H1 (cell line): ENCODE results near the gene ZNF367. TPM values are rescaled to one million over a fixed set of nuclear protein-coding genes. Genes with fewer than 3 reads are reported as not detected.
A peak's percentile ranks its signal among the peaks of the same experiment; 100 is the strongest.

Source experiments
- CTCF ChIA-PET: fragments of 300-600 bp; sonication (Branson Sonifier 250); formaldehyde crosslinking; loops from one replicate; lab custom pipeline; 2021; ENCODE audit not compliant: partially characterized antibody; lab: Charles Lee
- POLR2A ChIA-PET: fragments of 300-600 bp; sonication (Branson Sonifier 250); formaldehyde crosslinking; loops from one replicate; lab custom pipeline; 2021; ENCODE audit warnings: inconsistent platforms; ENCODE audit not compliant: partially characterized antibody; lab: Charles Lee
- DNase-seq, 2 experiments: peaks; one replicate each; pipeline versions ENCODE4 v3.0.0 to v3.0.0-alpha.2; 2010 to 2022; ENCODE audit warnings: low spot score in 2 of 2, low read depth in 1 of 2, mixed read lengths in 1 of 2
- FAIRE-seq: peaks from 2 replicates; lab custom pipeline; 2011; peaks lifted over from hg19 to GRCh38; lab: Jason Lieb, UNC
- H2AFZ ChIP-seq: 2 replicates; pipeline ENCODE4 v1.8.1; 2012; ENCODE audit warnings: low read length, inconsistent platforms
- H2AK5ac ChIP-seq: 2 replicates; pipeline ENCODE4 v1.6.1; 2013; ENCODE audit warnings: low read depth, low read length
- H2BK120ac ChIP-seq: replicated peaks from 2 replicates; pipeline ENCODE3; 2013; ENCODE audit warnings: low read depth, low read length, inconsistent platforms
- H2BK12ac ChIP-seq: 2 replicates; pipeline ENCODE4 v1.6.1; 2013; ENCODE audit warnings: low read depth, low read length
- H2BK15ac ChIP-seq: 2 replicates; pipeline ENCODE4 v1.6.1; 2013; ENCODE audit warnings: low read length
- H2BK20ac ChIP-seq: 2 replicates; pipeline ENCODE4 v1.6.1; 2013; ENCODE audit warnings: low read length
- H2BK5ac ChIP-seq: 2 replicates; pipeline ENCODE4 v1.6.1; 2013; ENCODE audit warnings: low read depth, low read length
- H3K14ac ChIP-seq: 2 replicates; pipeline ENCODE4 v1.6.1; 2013; ENCODE audit warnings: inconsistent platforms; ENCODE audit not compliant: insufficient read length
- H3K18ac ChIP-seq: 2 replicates; pipeline ENCODE4 v1.6.1; 2013; ENCODE audit warnings: low read length; ENCODE audit errors: extremely low read depth
- H3K23ac ChIP-seq: 2 replicates; pipeline ENCODE4 v1.6.1; 2013; ENCODE audit warnings: inconsistent platforms; ENCODE audit not compliant: insufficient read length
- H3K23me2 ChIP-seq: 2 replicates; pipeline ENCODE4 v1.6.1; 2013; ENCODE audit warnings: low read depth, low read length
- H3K27ac ChIP-seq: 2 replicates; pipeline ENCODE4 v1.6.1; 2011; ENCODE audit warnings: low read depth, low read length, inconsistent platforms
- H3K27me3 ChIP-seq, 4 experiments: replicated peaks in 1 of 4; 1 replicate in 1 of 4; 2 replicates in 3 of 4; pipeline versions ENCODE4 v1.6.1 to v1.8.1; 2011 to 2013; ENCODE audit warnings: low read length in 3 of 4, mild to moderate bottlenecking in 3 of 4, inconsistent platforms in 2 of 4, mixed read lengths in 2 of 4, moderate library complexity in 1 of 4; ENCODE audit not compliant: control insufficient read depth in 3 of 4, insufficient read depth in 3 of 4; ENCODE audit errors: extremely low read depth in 1 of 4
- H3K36me3 ChIP-seq, 4 experiments: 2 replicates each; pipeline versions ENCODE4 v1.6.1 to v1.8.1; 2011 to 2013; ENCODE audit warnings: mild to moderate bottlenecking in 4 of 4, low read length in 3 of 4, moderate library complexity in 2 of 4, control low read depth in 1 of 4, inconsistent platforms in 1 of 4; ENCODE audit not compliant: insufficient read depth in 4 of 4, control insufficient read depth in 2 of 4
- H3K4ac ChIP-seq: replicated peaks from 2 replicates; pipeline ENCODE3; 2013; ENCODE audit warnings: low read length, low read depth, mixed read lengths, inconsistent platforms; ENCODE audit not compliant: insufficient read length
- H3K4me1 ChIP-seq, 4 experiments: replicated peaks in 1 of 4; 1 replicate in 1 of 4; 2 replicates in 3 of 4; pipeline versions ENCODE4 v1.6.1 to v1.8.1; 2011 to 2013; ENCODE audit warnings: low read length in 3 of 4, inconsistent platforms in 2 of 4, mixed read lengths in 1 of 4; ENCODE audit not compliant: insufficient read depth in 4 of 4, control insufficient read depth in 3 of 4
- H3K4me2 ChIP-seq, 2 experiments: 2 replicates each; pipeline versions ENCODE4 v1.6.1 to v1.8.1; 2011 to 2013; ENCODE audit warnings: low read depth in 2 of 2, low read length in 2 of 2, control low read depth in 1 of 2, inconsistent platforms in 1 of 2, mild to moderate bottlenecking in 1 of 2; ENCODE audit not compliant: insufficient read depth in 1 of 2
- H3K4me3 ChIP-seq, 4 experiments: fragments of 200-600, 300-600 bp in 1 of 4; sonication (generic), shearing (Covaris generic), sonication (Bioruptor Twin) in 1 of 4; 2 replicates each; pipeline versions ENCODE4 v1.5.1 to v1.8.1; 2011 to 2016; ENCODE audit warnings: low read length in 4 of 4, low read depth in 3 of 4, control low read depth in 2 of 4, inconsistent platforms in 2 of 4, mild to moderate bottlenecking in 2 of 4, mixed read lengths in 1 of 4, moderate library complexity in 1 of 4; ENCODE audit not compliant: insufficient read depth in 2 of 4; ENCODE audit errors: extremely low read depth in 1 of 4
- H3K56ac ChIP-seq: replicated peaks from 2 replicates; pipeline ENCODE3; 2013; ENCODE audit warnings: low read depth, mild to moderate bottlenecking, mixed read lengths, low read length, inconsistent platforms; ENCODE audit not compliant: insufficient read length
- H3K79me1 ChIP-seq: 2 replicates; pipeline ENCODE4 v1.6.1; 2013; ENCODE audit warnings: low read depth, low read length, control low read depth
- H3K79me2 ChIP-seq, 2 experiments: 2 replicates each; pipeline versions ENCODE4 v1.6.1 to v1.8.1; 2012 to 2013; ENCODE audit warnings: low read length in 2 of 2, mild to moderate bottlenecking in 2 of 2, inconsistent platforms in 1 of 2; ENCODE audit not compliant: insufficient read depth in 2 of 2, control insufficient read depth in 1 of 2
- H3K9ac ChIP-seq, 4 experiments: replicated peaks in 1 of 4; 1 replicate in 1 of 4; 2 replicates in 3 of 4; pipeline versions ENCODE4 v1.6.1 to v1.8.1; 2011 to 2013; ENCODE audit warnings: low read depth in 3 of 4, low read length in 3 of 4, control low read depth in 2 of 4, mild to moderate bottlenecking in 2 of 4, moderate library complexity in 2 of 4, inconsistent platforms in 1 of 4; ENCODE audit errors: extremely low read depth in 1 of 4
- H3K9me3 ChIP-seq, 2 experiments: 2 replicates each; pipeline versions ENCODE4 v1.6.1 to v1.8.1; 2012 to 2013; ENCODE audit warnings: mild to moderate bottlenecking in 2 of 2, moderate library complexity in 2 of 2, control low read depth in 1 of 2, inconsistent platforms in 1 of 2, low read depth in 1 of 2, low read length in 1 of 2, mixed read lengths in 1 of 2; ENCODE audit not compliant: insufficient read depth in 2 of 2
- H4K20me1 ChIP-seq, 2 experiments: replicated peaks in 1 of 2; 2 replicates each; pipeline versions ENCODE3 to v1.8.1; 2011 to 2013; ENCODE audit warnings: inconsistent platforms in 2 of 2, low read length in 2 of 2, mild to moderate bottlenecking in 1 of 2; ENCODE audit not compliant: insufficient read depth in 2 of 2, control insufficient read depth in 1 of 2
- H4K5ac ChIP-seq: 2 replicates; pipeline ENCODE4 v1.6.1; 2013; ENCODE audit warnings: low read length, low read depth, mixed read lengths, inconsistent platforms; ENCODE audit not compliant: insufficient read length
- H4K8ac ChIP-seq: 2 replicates; pipeline ENCODE4 v1.8.0; 2013; ENCODE audit warnings: mild to moderate bottlenecking, moderate library complexity, low read length, inconsistent platforms; ENCODE audit not compliant: insufficient read depth; ENCODE audit errors: extremely low read depth
- H4K91ac ChIP-seq: replicated peaks from 2 replicates; pipeline ENCODE3; 2013; ENCODE audit warnings: low read length, mixed read lengths, inconsistent platforms; ENCODE audit not compliant: insufficient read length
- BRCA1 ChIP-seq: IDR thresholded peaks from 2 replicates; pipeline ENCODE4 v1.6.1; 2012; ENCODE audit warnings: low read depth, low read length, improper control_type of control experiment
- FOSL1 ChIP-seq: IDR thresholded peaks from 2 replicates; pipeline ENCODE4 v1.6.1; 2011; ENCODE audit warnings: mild to moderate bottlenecking, low read depth, low read length, moderate library complexity; ENCODE audit not compliant: insufficient read depth
- KDM1A ChIP-seq: fragments of 200-600, 300-600 bp; sonication (generic); IDR thresholded peaks from 2 replicates; pipeline ENCODE4 v1.7.1; 2016; ENCODE audit warnings: mild to moderate bottlenecking, low read length, borderline replicate concordance
- MAFK ChIP-seq: IDR thresholded peaks from 2 replicates; pipeline ENCODE4 v1.6.1; 2012; ENCODE audit warnings: low read depth, mild to moderate bottlenecking, improper control_type of control experiment, low read length
- RBBP5 ChIP-seq: IDR thresholded peaks from 2 replicates; pipeline ENCODE4 v1.7.1; 2012; ENCODE audit warnings: low read depth, mild to moderate bottlenecking, inconsistent platforms, low read length, moderate library complexity, borderline replicate concordance
- SIN3A ChIP-seq, 2 experiments: IDR thresholded peaks in 1 of 2; conservative IDR thresholded peaks in 1 of 2; 2 replicates each; pipeline ENCODE4 v1.6.1; 2011 to 2012; ENCODE audit warnings: low read length in 2 of 2, improper control_type of control experiment in 1 of 2, low read depth in 1 of 2, mild to moderate bottlenecking in 1 of 2
- SP4 ChIP-seq: IDR thresholded peaks from 2 replicates; pipeline ENCODE4 v1.6.1; 2012; ENCODE audit warnings: low read length, inconsistent platforms
- TAF1 ChIP-seq: IDR thresholded peaks from 2 replicates; pipeline ENCODE4 v1.6.1; 2011; ENCODE audit warnings: mild to moderate bottlenecking, low read depth, low read length
- TBP ChIP-seq: IDR thresholded peaks from 2 replicates; pipeline ENCODE4 v1.6.1; 2011; ENCODE audit warnings: low read depth, low read length, improper control_type of control experiment
- WGBS, 2 experiments: shearing (Covaris generic) in 1 of 2; methylation state at CpG; one replicate each; pipeline versions ENCODE4 v1.1.6 to v1.1.7; 2013 to 2015; ENCODE audit warnings: low lambda C conversion rate in 2 of 2, mixed read lengths in 2 of 2, inconsistent platforms in 1 of 2, low coverage in 1 of 2, missing lambda C conversion rate in 1 of 2; ENCODE audit not compliant: insufficient replicate concordance in 2 of 2, insufficient coverage in 1 of 2, insufficient read length in 1 of 2; ENCODE audit errors: extremely low coverage in 1 of 2, missing lambda C conversion rate in 1 of 2; 5-methylcytosine and 5-hydroxymethylcytosine counted together
- polyA plus RNA-seq, 7 experiments: library from polyadenylated mRNA; depleted of rRNA in 3 of 7; stranded (reverse) in 5 of 7; unstranded in 2 of 7; fragments of >200 nt in 5 of 7; fragments of 200-250 nt in 2 of 7; gene quantifications; 1 replicate in 5 of 7; 2 replicates in 1 of 7; 4 replicates in 1 of 7; pipeline versions ENCODE4 v1.2.1 to v1.2.3, GENCODE V29; 2011 to 2013; ENCODE audit warnings: missing spikeins in 2 of 7, mixed read lengths in 2 of 7
- total RNA-seq: library from RNA; stranded (reverse); fragmentation: NEBNext Ultra II Directional; extraction: Animal tissue kit (Norgen Biotek cat#: 25700); gene quantifications from 2 replicates; pipeline ENCODE4 v1.2.1, GENCODE V29; 2021
- TF ChIP-seq, protein P1 (sequence below), 3 experiments: IDR thresholded peaks; 1 replicate in 2 of 3; 2 replicates in 1 of 3; pipeline versions ENCODE4 v1.5.1 to v1.6.1; 2011; ENCODE audit warnings: low read length in 3 of 3, mild to moderate bottlenecking in 3 of 3, inconsistent platforms in 2 of 3, low read depth in 1 of 3, moderate library complexity in 1 of 3; ENCODE audit not compliant: insufficient read depth in 1 of 3; ENCODE audit errors: control extremely low read depth in 1 of 3

The ZNF367 gene
- total and polyA plus RNA-seq, 2 of the 8 experiments (the other 6 are each of a cell fraction or from before 2014, with no cell fraction given) = 2.2 to 8.2 TPM

DNA sequence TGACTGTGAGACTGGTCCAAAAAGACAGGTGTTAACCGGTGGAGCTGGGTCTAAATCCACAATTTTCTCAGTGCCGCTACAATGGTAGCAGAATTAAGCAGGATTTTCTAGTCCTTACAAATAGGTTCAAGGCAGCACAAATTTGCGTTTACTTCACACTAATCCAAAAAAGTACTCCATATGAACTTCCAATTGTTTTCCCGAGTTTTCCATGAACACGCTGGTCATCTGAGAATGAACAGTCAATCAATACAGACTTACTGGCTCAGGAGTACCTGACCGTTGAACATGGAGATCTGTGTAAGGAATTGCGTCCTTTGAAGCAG lies 35.4 kb downstream of the ZNF367 start:
- peak overlapping the region; percentile 42 to 69 (median 62) for H3K4me3 ChIP-seq
- peak overlapping the region; percentile 10 to 51 (median 18); a peak in 3 of 7 replicates for H3K9ac ChIP-seq
- peaks cover 0 to 5% (median 1%) of the 10 kb centered on the region in 4 experiments; a peak in 3 of 7 replicates for H3K4me1 ChIP-seq
- H3K27me3 ChIP-seq = no peaks in the 10 kb centered on the region
- no peak overlapping the region for H3K56ac ChIP-seq
- CTCF ChIA-PET = interaction anchor here (2.0 to 2.2 kb wide), 2 partner anchors 10 to 56 kb away, joined by 6 to 7 read pairs; no protein-coding TSS in a partner anchor
- H3K18ac ChIP-seq = 0 out of 2 replicates have a peak overlapping the region, but pooled peaks have one; percentile 26
- no peak overlapping the region for H2BK5ac ChIP-seq
- no peak overlapping the region for H3K14ac ChIP-seq
- TF ChIP-seq SIN3A (conservative IDR thresholded peaks at IDR 0.05 in 1 of 2, IDR thresholded peaks at IDR 0.05 in 1 of 2; ENCODE audit: low read depth in 1 of 2, low read length in 2 of 2) (no peak), TAF1 (no peak), SP4 (no peak), MAFK (no peak), KDM1A (no peak), TBP (no peak), FOSL1 (no peak), BRCA1 (no peak), RBBP5 (no peak)
- TF ChIP-seq, protein P1, sequence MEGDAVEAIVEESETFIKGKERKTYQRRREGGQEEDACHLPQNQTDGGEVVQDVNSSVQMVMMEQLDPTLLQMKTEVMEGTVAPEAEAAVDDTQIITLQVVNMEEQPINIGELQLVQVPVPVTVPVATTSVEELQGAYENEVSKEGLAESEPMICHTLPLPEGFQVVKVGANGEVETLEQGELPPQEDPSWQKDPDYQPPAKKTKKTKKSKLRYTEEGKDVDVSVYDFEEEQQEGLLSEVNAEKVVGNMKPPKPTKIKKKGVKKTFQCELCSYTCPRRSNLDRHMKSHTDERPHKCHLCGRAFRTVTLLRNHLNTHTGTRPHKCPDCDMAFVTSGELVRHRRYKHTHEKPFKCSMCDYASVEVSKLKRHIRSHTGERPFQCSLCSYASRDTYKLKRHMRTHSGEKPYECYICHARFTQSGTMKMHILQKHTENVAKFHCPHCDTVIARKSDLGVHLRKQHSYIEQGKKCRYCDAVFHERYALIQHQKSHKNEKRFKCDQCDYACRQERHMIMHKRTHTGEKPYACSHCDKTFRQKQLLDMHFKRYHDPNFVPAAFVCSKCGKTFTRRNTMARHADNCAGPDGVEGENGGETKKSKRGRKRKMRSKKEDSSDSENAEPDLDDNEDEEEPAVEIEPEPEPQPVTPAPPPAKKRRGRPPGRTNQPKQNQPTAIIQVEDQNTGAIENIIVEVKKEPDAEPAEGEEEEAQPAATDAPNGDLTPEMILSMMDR (IDR thresholded peaks at IDR 0.05; ENCODE audit: control extremely low read depth in 1 of 3, insufficient read depth in 1 of 3, low read depth in 1 of 3, low read length in 3 of 3) = no peak
- TF ChIP-seq, all 59 proteins: peak for 0
- Histone ChIP-seq H2AFZ (peak overlapping the region; percentile 47; the same call in 1 of the 2 replicates), H4K5ac (no peak overlapping the region), H4K8ac (no peak overlapping the region), H2BK12ac (no peak overlapping the region), H3K79me1 (peaks cover under 1% of the 10 kb centered on the region), H3K79me2 (no peaks in the 10 kb centered on the region), H3K23ac (no peak overlapping the region), H3K4me2 (peak overlapping the region; percentile 78 to 89), H3K23me2 (peaks cover 4% of the 10 kb centered on the region; the same call in 1 of the 2 replicates), H2BK15ac (no peak overlapping the region), H2BK20ac (no peak overlapping the region), H3K9me3 (no peaks in the 10 kb centered on the region), H4K91ac (no peak overlapping the region), H3K36me3 (peaks cover 0 to 21% (median 7%) of the 10 kb centered on the region in 4 experiments; a peak in 4 of 8 replicates), H3K27ac (no peak overlapping the region), H4K20me1 (no peaks in the 10 kb centered on the region), H2BK120ac (no peak overlapping the region), H2AK5ac (no peak overlapping the region), H3K4ac (no peak overlapping the region)
- DNase-seq (no peak), FAIRE-seq (no peak)
- 36% methylated on average over 7 of the region's 7 CpGs; no CpG with 5 or more reads in 1 of the 2 experiments for WGBS, 2 experiments
- POLR2A ChIA-PET = interaction anchor here (0.6 kb wide), 1 partner anchor 36 kb away, joined by 3 read pairs; no protein-coding TSS in a partner anchor
